GM11168 (cell line): Measurements from ENCODE around the gene CELF2.

Experiments used
- in situ Hi-C: fragments of 300-500 bp; cut with MboI; formaldehyde crosslinking; loops from one replicate; pipeline ENCODE4 v1.12.0; 2022; ENCODE audit warnings: low sequenced_read_pairs; ENCODE audit not compliant: unreplicated experiment

CELF2 gene

DNA sequence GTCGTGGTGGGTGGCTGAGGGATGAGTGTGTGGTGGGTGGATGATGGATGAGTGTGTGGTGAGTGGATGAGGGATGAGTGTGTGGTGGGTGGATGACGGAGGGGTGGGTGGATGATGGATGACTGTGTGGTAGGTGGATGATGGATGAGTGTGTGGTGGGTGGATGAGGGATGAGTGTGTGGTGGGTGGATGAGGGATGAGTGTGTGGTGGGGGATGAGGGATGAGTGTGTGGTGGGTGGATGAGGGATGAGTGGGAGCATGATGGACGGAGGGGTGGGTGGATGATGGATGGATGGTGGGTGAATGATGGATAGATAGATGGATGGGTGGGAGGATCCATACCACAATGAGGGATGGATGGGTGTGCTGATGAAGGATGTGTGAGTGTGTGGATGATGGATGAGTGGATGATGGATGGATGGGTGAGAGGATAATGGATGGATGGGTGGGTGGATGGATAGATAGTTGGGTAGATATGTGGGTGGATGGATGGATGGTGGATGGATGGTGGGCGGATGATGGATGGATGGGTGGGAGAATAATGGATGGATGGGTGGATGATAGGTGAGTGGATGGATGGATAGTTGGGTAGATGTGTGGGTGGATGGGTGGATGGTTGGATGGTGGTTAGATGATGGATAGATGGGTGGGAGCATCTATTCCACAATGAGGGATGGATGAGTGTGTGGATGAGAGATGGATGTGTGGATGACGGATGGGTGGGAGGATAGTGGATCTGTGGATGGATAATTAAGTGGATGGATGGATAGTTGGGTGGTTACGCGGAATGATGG lies 266.8 kb downstream of the CELF2 start:
- in situ Hi-C loops: no loop called here

- in situ Hi-C loops: no loop called here
Measured at GRCh38 chr10:11285171-11285570, 267.5 kb downstream of the CELF2 start.

GRCh38 chr10:11286261-11286852 lies 268.7 kb downstream of the CELF2 start:
- in situ Hi-C loops: no loop called here

DNA sequence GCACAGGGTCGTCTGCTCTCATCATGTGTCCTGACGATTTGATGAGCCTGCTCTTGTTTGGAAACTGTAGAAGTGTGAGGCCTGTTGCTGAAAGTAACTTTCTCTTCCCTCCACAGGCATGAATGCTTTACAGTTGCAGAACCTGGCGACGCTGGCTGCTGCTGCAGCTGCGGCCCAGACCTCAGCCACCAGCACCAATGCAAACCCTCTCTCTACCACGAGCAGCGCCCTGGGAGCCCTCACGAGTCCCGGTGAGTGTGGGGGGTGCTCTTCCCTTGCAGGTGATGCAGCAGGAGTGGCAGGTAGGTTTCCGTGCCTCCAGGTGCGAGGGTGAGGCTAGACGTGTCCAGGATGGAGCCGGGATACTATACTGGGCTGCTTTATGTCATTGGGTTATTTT lies 270.6 kb downstream of the CELF2 start:
- in situ Hi-C loops: no loop called here

DNA sequence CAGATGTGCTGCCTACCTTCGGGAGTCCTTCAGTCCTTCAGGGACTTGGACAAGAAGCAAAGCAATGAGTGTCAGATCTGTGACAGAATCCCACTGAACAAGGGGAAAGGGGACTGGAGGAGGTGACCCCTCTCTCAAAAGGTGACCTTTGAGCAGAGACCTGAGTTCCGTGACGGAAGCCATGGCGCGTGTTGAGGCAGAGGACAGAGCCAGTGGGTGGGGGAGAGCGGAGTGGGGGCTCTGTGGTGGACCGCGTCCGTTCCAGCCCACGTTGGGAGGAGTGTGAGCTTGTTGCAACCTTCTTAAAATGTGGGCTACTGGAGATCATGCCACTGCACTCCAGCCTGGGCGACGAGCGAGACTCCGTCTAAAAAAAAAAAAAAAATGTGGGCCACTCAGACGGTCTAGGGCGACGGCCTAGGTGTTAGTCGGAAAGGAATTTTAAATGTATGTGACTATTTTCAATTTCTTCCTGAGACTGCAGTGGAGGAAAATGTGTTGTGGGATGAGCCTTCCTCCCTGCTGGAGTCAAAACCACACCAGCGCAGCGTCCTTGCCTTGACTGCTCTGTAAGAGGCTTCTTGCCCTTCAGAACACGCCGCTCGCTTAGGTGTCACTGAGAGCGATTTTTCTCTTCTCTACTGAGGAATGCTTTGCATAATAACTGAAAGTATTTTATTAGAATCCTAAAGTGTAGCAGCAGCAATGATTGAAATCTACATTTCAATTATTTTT lies 272.7 kb downstream of the CELF2 start:
- in situ Hi-C loops: no loop called here

- in situ Hi-C loops: no loop called here
Measured at GRCh38 chr10:11292576-11293302, 275.1 kb downstream of the CELF2 start.

GRCh38 chr10:11293332-11293731 lies 275.7 kb downstream of the CELF2 start:
- in situ Hi-C loops: no loop called here

- in situ Hi-C loops: no loop called here
Measured at GRCh38 chr10:11294831-11295450, 277.3 kb downstream of the CELF2 start.

- in situ Hi-C loops: no loop called here
Measured at GRCh38 chr10:11295492-11295891, 277.8 kb downstream of the CELF2 start.

DNA sequence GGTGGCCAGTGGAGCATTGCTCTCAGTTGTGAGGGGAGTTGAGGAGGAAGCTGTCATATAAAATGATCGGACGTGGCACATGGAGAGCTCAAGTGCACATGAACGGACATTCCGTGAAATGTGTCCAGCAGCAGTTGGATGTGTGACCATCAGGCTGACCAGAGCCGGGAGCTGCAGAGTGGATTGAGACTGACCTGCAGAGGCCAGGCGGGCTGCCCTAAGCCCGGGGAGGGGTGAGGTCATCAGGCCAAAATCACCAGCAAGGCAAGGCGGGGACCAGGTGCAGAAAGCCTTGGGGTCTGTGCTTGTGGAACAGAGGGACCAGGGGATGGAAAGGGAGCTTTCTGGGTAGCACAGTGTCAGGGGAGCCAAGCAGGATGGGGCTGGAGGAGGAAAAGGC lies 279.5 kb downstream of the CELF2 start:
- in situ Hi-C loops: no loop called here

GRCh38 chr10:11298116-11298515 lies 280.4 kb downstream of the CELF2 start:
- in situ Hi-C loops: no loop called here

DNA sequence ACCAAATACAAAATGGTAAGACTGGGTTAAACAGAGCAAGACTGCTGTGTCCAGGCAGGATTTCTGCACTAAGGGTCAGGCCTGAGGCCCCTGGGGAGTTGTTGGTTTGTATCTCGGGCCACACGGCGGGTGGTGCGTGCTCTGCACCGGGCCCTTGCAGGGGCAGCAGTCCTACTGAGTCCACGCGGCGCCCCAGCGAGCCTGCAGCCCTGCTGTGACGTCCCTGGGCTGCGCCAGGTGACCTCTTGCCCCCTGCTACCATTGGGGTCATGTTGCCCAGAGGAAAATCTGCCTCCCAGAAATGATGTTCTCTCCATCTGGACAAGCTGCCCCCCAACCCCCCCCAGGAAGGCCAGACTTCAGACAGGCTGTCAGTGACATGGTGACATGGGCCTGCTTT lies 281.5 kb downstream of the CELF2 start:
- in situ Hi-C loops: no loop called here

- in situ Hi-C loops: no loop called here
Measured at GRCh38 chr10:11300026-11300425, 282.4 kb downstream of the CELF2 start.

- in situ Hi-C loops: no loop called here
Measured at GRCh38 chr10:11300563-11300962, 282.9 kb downstream of the CELF2 start.

GRCh38 chr10:11301571-11302111 lies 284.0 kb downstream of the CELF2 start:
- in situ Hi-C loops: no loop called here

DNA sequence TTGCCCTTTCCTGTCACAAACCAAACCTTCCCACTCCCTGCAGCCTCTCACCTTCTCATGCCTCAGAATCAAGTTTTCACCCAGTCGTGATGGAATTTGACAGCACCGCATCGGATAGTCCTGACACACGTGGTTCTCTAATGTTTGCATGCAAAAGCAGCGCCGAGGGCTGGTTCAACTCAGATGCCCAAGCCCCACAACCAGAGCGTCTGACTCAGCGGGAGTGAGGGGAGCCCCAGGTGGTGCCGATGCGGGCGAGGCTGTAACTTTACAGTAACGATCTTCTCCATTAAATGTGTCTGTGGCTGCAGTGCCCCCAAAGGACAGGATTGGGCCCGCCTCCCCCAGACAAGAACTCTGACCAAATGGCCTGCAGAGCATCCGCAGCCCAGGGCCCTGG lies 284.5 kb downstream of the CELF2 start:
- in situ Hi-C loops: no loop called here

GRCh38 chr10:11303361-11304170 lies 285.9 kb downstream of the CELF2 start:
- in situ Hi-C loops: no loop called here

- in situ Hi-C loops: no loop called here
Measured at GRCh38 chr10:11304906-11305585, 287.4 kb downstream of the CELF2 start.
